HepG2 (cell line): ENCODE measurements around the gene LRRC74A. TPM values are rescaled to one million over a fixed set of nuclear protein-coding genes. Genes with fewer than 3 reads are reported as not detected.
A peak's percentile ranks its signal among the peaks of the same experiment; 100 is the strongest.

ENCODE experiments used
- ATAC-seq: fragments of 200-7000 bp; cut with Tn5 transposase; 3 replicates; pipeline ENCODE4 v1.9.1; 2020; ENCODE audit warnings: mild to moderate bottlenecking, moderate library complexity
- BruUV-seq: library from RNA; stranded (reverse); fragments of 400-500 nt; replicated peaks from 2 replicates; lab custom pipeline; 2021; lab: Mats Ljungman, UMichigan
- CTCF ChIA-PET: fragments of 300-600 bp; formaldehyde crosslinking; extraction: SDS; loops from one replicate; lab custom pipeline; 2021; ENCODE audit warnings: low total read pairs, inconsistent platforms, low intra/inter-chr PET ratio; lab: Yijun Ruan, JAX
- POLR2A ChIA-PET: fragments of 350-600 bp; sonication (Branson Sonifier 250); formaldehyde crosslinking; loops from one replicate; lab custom pipeline; 2020; ENCODE audit warnings: antibody characterized with exemption, inconsistent platforms; lab: Yijun Ruan, JAX
- DNase-seq: peaks from one replicate; pipeline ENCODE4 v3.0.0-alpha.2; 2015; ENCODE audit warnings: low spot score
- FAIRE-seq: peaks from 3 replicates; lab custom pipeline; 2011; peaks lifted over from hg19 to GRCh38; lab: Jason Lieb, UNC
- H2AFZ ChIP-seq: one replicate; pipeline ENCODE4 v1.6.1; 2011; ENCODE audit warnings: low read length, inconsistent platforms
- H3K27ac ChIP-seq: fragments of 300-600 bp; 3 replicates; pipeline ENCODE4 v1.8.0; 2011; ENCODE audit warnings: mixed run types, mild to moderate bottlenecking, mixed read lengths, low read length, inconsistent platforms; ENCODE audit not compliant: insufficient read depth; ENCODE audit errors: extremely low read length
- H3K27me3 ChIP-seq, 2 experiments: fragments of 200-600 bp in 1 of 2; 2 replicates in 1 of 2; 3 replicates in 1 of 2; pipeline versions ENCODE4 v1.6.0 to v1.8.0; 2011; ENCODE audit warnings: low read length in 2 of 2, mild to moderate bottlenecking in 2 of 2, moderate library complexity in 2 of 2, inconsistent platforms in 1 of 2; ENCODE audit not compliant: insufficient read depth in 2 of 2, control insufficient read depth in 1 of 2
- H3K36me3 ChIP-seq, 2 experiments: fragments of 200-600 bp in 1 of 2; replicated peaks in 1 of 2; 2 replicates in 1 of 2; 3 replicates in 1 of 2; pipeline versions ENCODE4 v1.5.1 to v1.8.0; 2011; ENCODE audit warnings: low read length in 2 of 2, inconsistent platforms in 1 of 2; ENCODE audit not compliant: insufficient read depth in 2 of 2, control insufficient read depth in 1 of 2
- H3K4me1 ChIP-seq: 2 replicates; pipeline ENCODE4 v1.5.1; 2012; ENCODE audit warnings: low read length, inconsistent platforms; ENCODE audit not compliant: insufficient read depth
- H3K4me2 ChIP-seq: 2 replicates; pipeline ENCODE4 v1.6.0; 2011; ENCODE audit warnings: low read depth, low read length, inconsistent platforms
- H3K4me3 ChIP-seq, 3 experiments: fragments of 200-600 bp in 1 of 3; sonication (generic), shearing (Covaris generic) in 1 of 3; replicated peaks in 1 of 3; 2 replicates each; pipeline ENCODE4 v1.5.1; 2011 to 2016; ENCODE audit warnings: low read length in 3 of 3, inconsistent platforms in 2 of 3, low read depth in 2 of 3, mild to moderate bottlenecking in 2 of 3, control low read depth in 1 of 3, mixed read lengths in 1 of 3; ENCODE audit not compliant: insufficient read depth in 1 of 3
- H3K79me2 ChIP-seq: one replicate; pipeline ENCODE4 v1.6.1; 2011; ENCODE audit warnings: low read length, inconsistent platforms; ENCODE audit not compliant: insufficient read depth
- H3K9ac ChIP-seq: 2 replicates; pipeline ENCODE4 v1.6.0; 2011; ENCODE audit warnings: mild to moderate bottlenecking, low read depth, low read length, inconsistent platforms; ENCODE audit not compliant: insufficient read depth
- H3K9me3 ChIP-seq: 2 replicates; pipeline ENCODE4 v1.5.1; 2012; ENCODE audit warnings: mild to moderate bottlenecking, low read length
- H4K20me1 ChIP-seq: 2 replicates; pipeline ENCODE4 v1.6.0; 2011; ENCODE audit warnings: inconsistent platforms, mild to moderate bottlenecking, low read length, moderate library complexity; ENCODE audit not compliant: insufficient read depth
- HNRNPK ChIP-seq: fragments of 200-400 bp; formaldehyde crosslinking; IDR thresholded peaks from 2 replicates; pipeline ENCODE4 v1.6.1; 2018; ENCODE audit warnings: low read length, low read depth, moderate library complexity, mild to moderate bottlenecking; ENCODE audit not compliant: poor library complexity, severe bottlenecking
- IKZF5 ChIP-seq: IDR thresholded peaks from 2 replicates; pipeline ENCODE4 v1.6.1; 2018; ENCODE audit warnings: missing genetic modification reagents, mild to moderate bottlenecking, missing compliant biosample characterization
- ONECUT2 ChIP-seq: sonication (generic); formaldehyde crosslinking; IDR thresholded peaks from 2 replicates; pipeline ENCODE4 v1.4.0; 2020; ENCODE audit warnings: missing genetic modification reagents
- PCBP1 ChIP-seq: fragments of 200-400 bp; formaldehyde crosslinking; IDR thresholded peaks from 2 replicates; pipeline ENCODE4 v1.6.1; 2017; ENCODE audit warnings: mild to moderate bottlenecking, low read depth, low read length, borderline replicate concordance
- PCBP2 ChIP-seq: fragments of 200-400 bp; formaldehyde crosslinking; optimal IDR thresholded peaks from 2 replicates; pipeline ENCODE3; 2018; ENCODE audit warnings: low read length, low read depth; ENCODE audit not compliant: poor library complexity, severe bottlenecking
- SSRP1 ChIP-seq: IDR thresholded peaks from 2 replicates; pipeline ENCODE4 v1.6.1; 2016; ENCODE audit warnings: control low read depth
- ZBTB2 ChIP-seq: sonication (generic); formaldehyde crosslinking; IDR thresholded peaks from 2 replicates; pipeline ENCODE4 v1.8.0; 2022; ENCODE audit warnings: low read depth, missing genetic modification reagents
- ZNF496 ChIP-seq: sonication (generic); formaldehyde crosslinking; IDR thresholded peaks from 2 replicates; pipeline ENCODE4 v1.8.1; 2023; ENCODE audit warnings: mild to moderate bottlenecking, moderate library complexity, missing genetic modification reagents; ENCODE audit not compliant: insufficient replicate concordance
- ZNF576 ChIP-seq: sonication (generic); formaldehyde crosslinking; IDR thresholded peaks from 2 replicates; pipeline ENCODE4 v1.4.0; 2020; ENCODE audit warnings: mild to moderate bottlenecking, missing genetic modification reagents
- ZNF772 ChIP-seq: sonication (generic); formaldehyde crosslinking; IDR thresholded peaks from 2 replicates; pipeline ENCODE4 v1.5.0; 2020; ENCODE audit warnings: mild to moderate bottlenecking, missing genetic modification reagents
- WGBS: methylation state at CpG from one replicate; pipeline ENCODE4 v1.1.6; 2017; ENCODE audit warnings: low lambda C conversion rate; 5-methylcytosine and 5-hydroxymethylcytosine counted together
- in situ Hi-C: cut with HindIII; loops from 2 replicates; pipeline ENCODE4 v1.10.0; 2017; ENCODE audit warnings: low pct_unique_long_range_greater_than_20kb; ENCODE audit not compliant: extremely low pct_ligation_motif_present
- intact Hi-C: fragments of 100-400 bp; cut with micrococcal nuclease; formaldehyde crosslinking; loops from one replicate; pipeline ENCODE4 v1.10.0; 2022; ENCODE audit not compliant: unreplicated experiment
- polyA plus RNA-seq, 8 experiments: library from polyadenylated mRNA; depleted of rRNA in 3 of 8; stranded (reverse) in 7 of 8; unstranded in 1 of 8; fragments of >200 nt; fragmentation: Illumina TruSeq in 4 of 8; extraction: Trizol in 4 of 8; gene quantifications; 2 replicates each; pipeline versions ENCODE4 v1.2.1 to v1.2.3, GENCODE V29; 2011 to 2016; ENCODE audit warnings: low read depth in 4 of 8, missing spikeins in 1 of 8, mixed read lengths in 1 of 8; ENCODE audit not compliant: insufficient read depth in 1 of 8
- total RNA-seq, 5 experiments: library from RNA; depleted of rRNA; stranded (reverse); fragments of >200 nt; fragmentation: Illumina TruSeq; extraction: Trizol; gene quantifications; 2 replicates each; pipeline ENCODE4 v1.2.3, GENCODE V29; 2016; ENCODE audit warnings: low read depth in 1 of 5

The LRRC74A gene
- total and polyA plus RNA-seq, 2 of the 13 experiments (the other 11 are each of a cell fraction or from before 2014, with no cell fraction given): not detected

- no peaks in the 10 kb centered on the region for H3K79me2 ChIP-seq
- 94% methylated on average over 4 of the region's 4 CpGs for WGBS
- no peak overlapping the region for H3K9ac ChIP-seq
- H2AFZ ChIP-seq: no peak overlapping the region
- no peak overlapping the region for H3K4me3 ChIP-seq
- no peaks in the 10 kb centered on the region for H3K4me1 ChIP-seq
- intact Hi-C loops (no loop called here), in situ Hi-C loops (no loop called here)
- H3K36me3 ChIP-seq: peaks cover 6 to 31% of the 10 kb centered on the region in 2 experiments; a peak in 4 of 5 replicates
- no peak overlapping the region for H3K4me2 ChIP-seq
- DNase-seq (no peak), FAIRE-seq (no peak), ATAC-seq (no peak)
- POLR2A ChIA-PET: no interaction called here
- no peaks in the 10 kb centered on the region for H4K20me1 ChIP-seq
- no peaks in the 10 kb centered on the region for H3K9me3 ChIP-seq
- no peaks in the 10 kb centered on the region for H3K27me3 ChIP-seq
- peak; percentile 92 for TF ChIP-seq HNRNPK
- TF ChIP-seq ONECUT2 (CRISPR knock-in tag): no peak
- TF ChIP-seq ZNF576 (CRISPR knock-in tag): no peak
- TF ChIP-seq SSRP1: no peak
- TF ChIP-seq PCBP1: 0 out of 2 replicates have a peak, but pooled peaks have one; percentile 82
- TF ChIP-seq ZBTB2 (CRISPR knock-in tag): no peak
- no peak for TF ChIP-seq ZNF772 (CRISPR knock-in tag)
- no peak for TF ChIP-seq IKZF5 (CRISPR knock-in tag)
- TF ChIP-seq ZNF496 (CRISPR knock-in tag): no peak
- TF ChIP-seq PCBP2: peak; percentile 80
- CTCF ChIA-PET: no interaction called here
- no TSS peak for BruUV-seq
- H3K27ac ChIP-seq: no peak overlapping the region
Measured at GRCh38 chr14:76793324-76793723, 32.9 kb upstream of the LRRC74A start.
